Mucosa of descending colon (tissue), 3 donors: ENCODE results near the gene ULK2. TPM values are rescaled to one million over a fixed set of nuclear protein-coding genes. Genes with fewer than 3 reads are reported as not detected.

Experiments used
- ATAC-seq: fragments of 200-7000 bp; cut with Tn5 transposase; one replicate; pipeline ENCODE4 v1.9.1; 2020; ENCODE audit warnings: mild to moderate bottlenecking, moderate library complexity
- DNase-seq, 3 donors: peaks; one replicate each; pipeline ENCODE4 v3.0.0-alpha.2; 2020
- H3K36me3 ChIP-seq: fragments of 200-600 bp; one replicate; pipeline ENCODE4 v1.8.0; 2021; ENCODE audit warnings: low read depth, mild to moderate bottlenecking
- H3K4me1 ChIP-seq: fragments of 200-600 bp; one replicate; pipeline ENCODE4 v1.8.0; 2021; ENCODE audit warnings: low read depth, mild to moderate bottlenecking
- H3K4me3 ChIP-seq: fragments of 200-600 bp; one replicate; pipeline ENCODE4 v1.8.0; 2021; ENCODE audit warnings: mild to moderate bottlenecking
- H3K9me3 ChIP-seq: fragments of 200-600 bp; one replicate; pipeline ENCODE4 v1.8.0; 2021; ENCODE audit warnings: mild to moderate bottlenecking
- intact Hi-C, 2 donors: fragments of 100-400 bp; cut with DNase I in 1 of 2; cut with micrococcal nuclease in 1 of 2; formaldehyde crosslinking; loops; one replicate each; pipeline versions ENCODE4 v1.11.0 to v1.11.1; 2022; cut with DNase I, micrococcal nuclease
- long read RNA-seq, 2 donors: library from polyadenylated mRNA; unstranded; transcript quantifications; one replicate each; pipeline ENCODE4 v2.0.0, GENCODE V29; 2019 to 2021
- total RNA-seq, 3 donors: library from RNA; stranded (reverse); fragmentation: NEBNext Ultra II Directional in 2 of 3; extraction: Animal tissue kit (Norgen Biotek cat#: 25700) in 2 of 3; gene quantifications; one replicate each; pipeline versions ENCODE4 v1.2.1 to v1.2.4, GENCODE V29; 2021 to 2023
- TF ChIP-seq, protein P1 (sequence below): fragments of 200-600 bp; IDR thresholded peaks from one replicate; pipeline ENCODE4 v1.8.0; 2022; ENCODE audit warnings: antibody characterized with exemption, mild to moderate bottlenecking
- donor health status: DM: no; HTN: no; CAD: no; lungs with moderate emphysema.
- donor health status: DM: no; HTN: no; CAD: no.
- donor health status: DM: no; HTN: yes; CAD: no.

ULK2 gene
- total RNA-seq, result 10 to 100 TPM in 1 of 3 donors, 1 to 10 TPM in 2; 6.7 to 29.8 (median 8.5) TPM
- long read RNA-seq, donor 1, full-length matches to known transcripts, result 7 of 17 reads
- long read RNA-seq, donor 1, partial matches to known transcripts, result 7 of 17 reads
- long read RNA-seq, donor 1, other reads (novel, unspliced or antisense), result 3 of 17 reads
- long read RNA-seq, donor 2, result 0 reads

DNA sequence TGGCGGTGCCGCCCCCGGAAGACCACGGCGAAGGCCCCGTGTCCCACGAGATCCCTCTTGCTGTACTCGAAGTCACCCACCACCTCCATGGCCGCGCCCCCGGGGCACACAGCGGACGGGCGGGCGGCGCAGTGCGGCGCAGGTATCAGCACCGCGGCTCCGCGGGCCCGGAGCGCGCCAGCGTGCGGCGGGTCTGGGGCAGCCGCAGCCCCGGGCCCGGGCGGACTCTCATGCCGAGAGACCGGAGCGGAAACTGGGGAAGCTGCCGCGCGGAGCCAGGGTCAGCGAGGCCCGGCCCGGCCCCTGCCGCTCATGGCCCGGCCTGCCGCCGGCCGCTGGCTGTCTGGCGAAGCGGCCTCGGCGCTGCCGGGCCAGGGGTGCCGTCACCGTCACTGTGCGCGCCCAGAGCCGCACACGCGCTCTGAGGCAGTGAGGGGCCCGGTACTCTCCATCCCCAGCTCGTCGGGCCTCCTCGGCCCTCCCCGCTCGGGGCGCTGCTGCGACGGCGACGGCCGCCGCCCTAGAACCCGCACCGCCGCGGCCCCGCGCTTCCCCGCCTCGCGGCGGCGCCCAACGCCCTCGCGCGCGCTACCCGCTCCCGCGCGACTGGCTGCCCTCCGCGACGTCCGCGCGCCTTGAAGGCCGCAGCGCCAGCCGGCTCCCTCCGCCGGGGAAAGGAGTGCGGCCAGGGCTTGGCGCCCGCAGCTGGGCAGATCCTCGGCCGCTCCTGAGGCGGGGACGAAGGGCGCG is at the start of gene ULK2:
TSS of gene ULK2 (minus strand) at position 608 of the 750 bp plus-strand sequence. CDS start at position 89, 519 bp downstream.
- H3K4me1 ChIP-seq, result peaks cover 12% of the 10 kb centered on the region
- DNase-seq (peak; percentile 60 to 76 (median 66)), ATAC-seq (peak; percentile 87)
- H3K36me3 ChIP-seq, result no peaks in the 10 kb centered on the region
- TF ChIP-seq, protein P1, sequence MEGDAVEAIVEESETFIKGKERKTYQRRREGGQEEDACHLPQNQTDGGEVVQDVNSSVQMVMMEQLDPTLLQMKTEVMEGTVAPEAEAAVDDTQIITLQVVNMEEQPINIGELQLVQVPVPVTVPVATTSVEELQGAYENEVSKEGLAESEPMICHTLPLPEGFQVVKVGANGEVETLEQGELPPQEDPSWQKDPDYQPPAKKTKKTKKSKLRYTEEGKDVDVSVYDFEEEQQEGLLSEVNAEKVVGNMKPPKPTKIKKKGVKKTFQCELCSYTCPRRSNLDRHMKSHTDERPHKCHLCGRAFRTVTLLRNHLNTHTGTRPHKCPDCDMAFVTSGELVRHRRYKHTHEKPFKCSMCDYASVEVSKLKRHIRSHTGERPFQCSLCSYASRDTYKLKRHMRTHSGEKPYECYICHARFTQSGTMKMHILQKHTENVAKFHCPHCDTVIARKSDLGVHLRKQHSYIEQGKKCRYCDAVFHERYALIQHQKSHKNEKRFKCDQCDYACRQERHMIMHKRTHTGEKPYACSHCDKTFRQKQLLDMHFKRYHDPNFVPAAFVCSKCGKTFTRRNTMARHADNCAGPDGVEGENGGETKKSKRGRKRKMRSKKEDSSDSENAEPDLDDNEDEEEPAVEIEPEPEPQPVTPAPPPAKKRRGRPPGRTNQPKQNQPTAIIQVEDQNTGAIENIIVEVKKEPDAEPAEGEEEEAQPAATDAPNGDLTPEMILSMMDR, result no peak
- intact Hi-C loops, result no loop called here
- H3K4me3 ChIP-seq, result peak within 1 kb of the TSS; percentile 68
- no peaks in the 10 kb centered on the region for H3K9me3 ChIP-seq

DNA sequence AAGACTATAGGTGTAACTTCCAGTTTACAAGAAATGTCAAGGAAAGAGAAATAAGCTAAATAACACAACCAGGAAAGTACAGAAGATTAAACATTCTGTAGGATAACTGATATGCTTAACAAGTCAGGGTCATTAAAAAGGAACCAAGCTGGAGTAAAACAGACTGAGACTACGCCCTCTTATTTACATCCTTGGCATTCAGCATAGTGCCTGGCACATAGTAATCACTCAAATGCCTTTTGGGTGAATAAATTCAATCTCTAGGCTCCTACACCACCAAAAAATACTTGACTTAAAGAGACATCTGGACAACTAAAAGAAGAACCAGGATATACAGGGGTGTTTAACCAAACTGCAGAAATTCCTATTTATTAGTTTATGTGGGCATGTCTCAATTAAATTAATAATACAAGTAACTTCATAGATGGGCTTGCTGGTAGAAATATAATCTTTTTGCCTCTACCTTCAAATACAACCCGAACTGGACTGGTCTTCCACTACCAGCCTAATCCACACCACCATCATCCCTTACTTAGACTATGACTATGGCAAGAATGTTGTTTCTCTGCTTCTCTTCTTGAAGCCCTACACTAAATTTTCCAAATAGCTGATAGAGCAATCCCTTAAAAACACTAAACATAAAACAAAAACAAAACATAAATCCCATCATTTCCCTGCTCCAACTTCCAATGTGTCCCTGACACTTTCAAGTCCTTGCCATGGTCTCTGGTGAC is 47.7 kb upstream of the ULK2 start:
- Histone ChIP-seq H3K9me3 (no peaks in the 10 kb centered on the region), H3K4me3 (no peak overlapping the region), H3K4me1 (no peaks in the 10 kb centered on the region), H3K36me3 (no peaks in the 10 kb centered on the region)
- TF ChIP-seq, protein P1, result no peak
- no peak for DNase-seq
- intact Hi-C loops, result no loop called here
- no peak for ATAC-seq

DNA sequence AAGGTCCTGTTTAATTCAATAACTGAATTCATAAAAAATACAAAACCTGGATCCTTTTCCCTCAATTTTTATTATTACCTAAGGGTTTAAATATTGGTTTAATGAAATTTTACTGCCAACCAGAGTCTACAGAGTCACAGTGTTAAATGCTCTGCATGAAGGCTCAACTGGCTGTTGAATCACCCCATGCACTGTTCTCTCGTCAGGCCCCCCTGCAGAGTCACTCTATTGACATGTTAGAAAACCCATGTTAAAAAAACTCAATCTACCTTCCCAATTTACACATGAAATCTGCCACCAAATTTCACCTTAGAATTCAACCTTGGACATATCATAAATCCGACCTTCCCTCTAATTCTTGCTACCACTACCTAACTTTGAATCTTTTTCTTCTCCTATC is 43.3 kb upstream of the ULK2 start:
- TF ChIP-seq, protein P1, result no peak
- Histone ChIP-seq H3K4me3 (no peak overlapping the region), H3K9me3 (no peaks in the 10 kb centered on the region), H3K36me3 (peaks cover 10% of the 10 kb centered on the region), H3K4me1 (no peaks in the 10 kb centered on the region)
- ATAC-seq, result no peak
- intact Hi-C loops, result no loop called here
- no peak for DNase-seq

DNA sequence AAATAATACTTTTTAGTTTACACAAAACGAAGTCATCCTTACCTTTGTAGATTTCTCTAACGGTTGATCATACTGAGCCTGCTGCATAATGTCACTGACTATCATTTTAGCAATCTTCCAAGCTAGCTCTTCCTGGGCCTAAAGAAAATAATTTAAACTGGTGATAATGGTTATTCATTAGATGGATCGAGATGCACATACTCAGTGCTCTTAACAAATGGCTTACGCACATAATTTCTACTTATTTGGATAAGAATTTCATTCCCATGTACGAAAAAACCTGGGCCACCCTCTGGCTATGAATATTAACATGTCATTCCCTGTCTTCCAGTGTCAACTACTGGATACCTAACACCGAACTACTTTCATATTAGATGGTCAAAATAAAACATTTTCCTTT is 41.4 kb upstream of the ULK2 start:
- intact Hi-C loops, result no loop called here
- TF ChIP-seq, protein P1, result no peak
- H3K9me3 ChIP-seq, result no peaks in the 10 kb centered on the region
- DNase-seq, result no peak
- no peaks in the 10 kb centered on the region for H3K4me1 ChIP-seq
- peaks cover 10% of the 10 kb centered on the region for H3K36me3 ChIP-seq
- H3K4me3 ChIP-seq, result no peak overlapping the region
- ATAC-seq, result no peak

DNA sequence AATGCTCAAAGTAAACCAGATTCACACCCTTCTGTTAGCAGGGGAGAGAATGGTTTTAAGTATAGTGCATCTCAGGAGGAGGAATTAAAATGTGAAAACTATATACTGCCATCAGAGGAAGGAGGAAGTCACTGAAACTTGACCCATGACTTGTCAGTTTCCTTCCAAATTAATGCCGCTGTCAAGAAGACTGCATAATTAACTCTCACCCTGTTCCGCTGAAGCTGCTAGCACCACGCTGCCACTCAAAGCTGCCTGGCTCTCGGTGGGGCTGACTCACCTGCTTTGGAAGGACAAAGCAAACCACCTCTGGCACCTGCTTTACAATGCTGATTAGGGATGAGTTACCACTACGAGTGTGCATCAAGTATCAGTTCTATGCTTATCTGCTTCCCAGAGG is 37.8 kb upstream of the ULK2 start:
- peaks cover 10% of the 10 kb centered on the region for H3K36me3 ChIP-seq
- DNase-seq (no peak), ATAC-seq (no peak)
- no peak overlapping the region for H3K4me3 ChIP-seq
- intact Hi-C loops, result no loop called here
- TF ChIP-seq, protein P1, result no peak
- H3K9me3 ChIP-seq, result no peaks in the 10 kb centered on the region
- H3K4me1 ChIP-seq, result no peaks in the 10 kb centered on the region
